ENCODE data around the gene SOX15. TPM values are rescaled to one million over a fixed set of nuclear protein-coding genes. Genes with fewer than 3 reads are reported as not detected.

Gene SOX15
- polyA plus RNA-seq, 4 donors, result 3.0 to 5.6 (median 4.0) TPM

GRCh38 chr17:7559320-7560171, 30.3 kb downstream of the SOX15 start:
- DNase-seq (ENCODE audit: low read depth in 4 of 4, low spot score in 2 of 4), result no peak

- DNase-seq (ENCODE audit: low read depth in 4 of 4, low spot score in 2 of 4), result no peak
Measured at GRCh38 chr17:7558544-7559319, 31.2 kb downstream of the SOX15 start, which contains the start of gene TNFSF13. TSS of gene TNFSF13 (plus strand) at chr17:7558750. CDS start at chr17:7559040, 290 bp downstream.

- DNase-seq (ENCODE audit: low read depth in 4 of 4, low spot score in 2 of 4), result peak in 2 of 4 donors; percentile 58 to 62
Measured at GRCh38 chr17:7557775-7558543, 31.9 kb downstream of the SOX15 start.

- no peak for DNase-seq (ENCODE audit: low read depth in 4 of 4, low spot score in 2 of 4)
Measured at GRCh38 chr17:7557147-7557764, 32.6 kb downstream of the SOX15 start.

- DNase-seq (ENCODE audit: low read depth in 4 of 4, low spot score in 2 of 4), result no peak
Measured at GRCh38 chr17:7556627-7557026, 33.3 kb downstream of the SOX15 start.

GRCh38 chr17:7555320-7555948, 34.5 kb downstream of the SOX15 start:
- DNase-seq (ENCODE audit: low read depth in 4 of 4, low spot score in 2 of 4), result no peak

- no peak for DNase-seq (ENCODE audit: low read depth in 4 of 4, low spot score in 2 of 4)
Measured at GRCh38 chr17:7553356-7553755, 36.5 kb downstream of the SOX15 start.

GRCh38 chr17:7552621-7553051, 37.3 kb downstream of the SOX15 start:
- no peak for DNase-seq (ENCODE audit: low read depth in 4 of 4, low spot score in 2 of 4)

- DNase-seq (ENCODE audit: low read depth in 4 of 4, low spot score in 2 of 4), result no peak
Measured at GRCh38 chr17:7551396-7551795, 38.5 kb downstream of the SOX15 start.

GRCh38 chr17:7550344-7550743, 39.5 kb downstream of the SOX15 start:
- DNase-seq (ENCODE audit: low read depth in 4 of 4, low spot score in 2 of 4), result no peak

- no peak for DNase-seq (ENCODE audit: low read depth in 4 of 4, low spot score in 2 of 4)
Measured at GRCh38 chr17:7549401-7550055, 40.4 kb downstream of the SOX15 start.

GRCh38 chr17:7548585-7549400, 41.1 kb downstream of the SOX15 start, which contains the start of gene TNFSF12:
TSS of gene TNFSF12 (plus strand) at chr17:7549058. CDS start at chr17:7549154, 96 bp downstream.
- DNase-seq (ENCODE audit: low read depth in 4 of 4, low spot score in 2 of 4), result no peak

- DNase-seq (ENCODE audit: low read depth in 4 of 4, low spot score in 2 of 4), result no peak
Measured at GRCh38 chr17:7544911-7545310, 45.0 kb downstream of the SOX15 start.

- no peak for DNase-seq (ENCODE audit: low read depth in 4 of 4, low spot score in 2 of 4)
Measured at GRCh38 chr17:7541074-7541621, 48.7 kb downstream of the SOX15 start.

- no peak for DNase-seq (ENCODE audit: low read depth in 4 of 4, low spot score in 2 of 4)
Measured at GRCh38 chr17:7538891-7539545, 50.9 kb downstream of the SOX15 start.
